ENCODE measurements around the gene HEXA.

Gene HEXA

GRCh38 chr15:72353266-72353665 is 22.5 kb downstream of the HEXA start:
- Histone ChIP-seq H3K9me2 (replicated peaks; ENCODE audit: insufficient read depth, low read length) (no peaks in the 10 kb centered on the region), H3F3A (ENCODE audit: insufficient read depth) (no peaks in the 10 kb centered on the region), H3K4me3 (ENCODE audit: insufficient read depth, low read length, poor library complexity, severe bottlenecking) (no peak overlapping the region), H3K27ac (ENCODE audit: low read depth, low read length) (no peak overlapping the region), H3K4me2 (ENCODE audit: low read depth, low read length, poor library complexity, severe bottlenecking) (no peak overlapping the region), H3K27me3 (ENCODE audit: low read length) (no peaks in the 10 kb centered on the region), H2AFZ (ENCODE audit: low read depth, low read length, severe bottlenecking) (no peak overlapping the region), H3K9ac (ENCODE audit: low read length) (no peak overlapping the region), H3K79me2 (ENCODE audit: insufficient read depth, low read length) (peaks cover 4% of the 10 kb centered on the region; the same call in 1 of the 2 replicates), H3K36me3 (ENCODE audit: low read length) (no peaks in the 10 kb centered on the region), H4K20me1 (ENCODE audit: low read depth, low read length) (no peaks in the 10 kb centered on the region), H3K9me3 (ENCODE audit: insufficient read depth, low read length) (no peaks in the 10 kb centered on the region)
- TF ChIP-seq EZH2phosphoT487 (conservative IDR thresholded peaks at IDR 0.05; ENCODE audit: low read length) (no peak), CTCF (IDR thresholded peaks at IDR 0.05; ENCODE audit: insufficient read depth, low read length, poor library complexity, severe bottlenecking) (no peak)

GRCh38 chr15:72345806-72346205 is 30.0 kb downstream of the HEXA start:
- Histone ChIP-seq H3K9me2 (replicated peaks; ENCODE audit: insufficient read depth, low read length) (no peaks in the 10 kb centered on the region), H3K79me2 (ENCODE audit: insufficient read depth, low read length) (no peaks in the 10 kb centered on the region), H3K27ac (ENCODE audit: low read depth, low read length) (no peak overlapping the region), H3K27me3 (ENCODE audit: low read length) (no peaks in the 10 kb centered on the region), H3K9me3 (ENCODE audit: insufficient read depth, low read length) (no peaks in the 10 kb centered on the region), H3F3A (ENCODE audit: insufficient read depth) (no peaks in the 10 kb centered on the region), H4K20me1 (ENCODE audit: low read depth, low read length) (no peaks in the 10 kb centered on the region), H2AFZ (ENCODE audit: low read depth, low read length, severe bottlenecking) (no peak overlapping the region), H3K36me3 (ENCODE audit: low read length) (no peaks in the 10 kb centered on the region), H3K9ac (ENCODE audit: low read length) (no peak overlapping the region), H3K4me2 (ENCODE audit: low read depth, low read length, poor library complexity, severe bottlenecking) (no peak overlapping the region), H3K4me3 (ENCODE audit: insufficient read depth, low read length, poor library complexity, severe bottlenecking) (no peak overlapping the region)
- TF ChIP-seq EZH2phosphoT487 (conservative IDR thresholded peaks at IDR 0.05; ENCODE audit: low read length) (no peak), CTCF (IDR thresholded peaks at IDR 0.05; ENCODE audit: insufficient read depth, low read length, poor library complexity, severe bottlenecking) (no peak)

- Histone ChIP-seq H3K27me3 (ENCODE audit: low read length) (no peaks in the 10 kb centered on the region), H2AFZ (ENCODE audit: low read depth, low read length, severe bottlenecking) (no peak overlapping the region), H3K4me2 (ENCODE audit: low read depth, low read length, poor library complexity, severe bottlenecking) (no peak overlapping the region), H3K36me3 (ENCODE audit: low read length) (no peaks in the 10 kb centered on the region), H3K9ac (ENCODE audit: low read length) (no peak overlapping the region), H3K9me3 (ENCODE audit: insufficient read depth, low read length) (no peaks in the 10 kb centered on the region), H3K9me2 (replicated peaks; ENCODE audit: insufficient read depth, low read length) (no peaks in the 10 kb centered on the region), H3K79me2 (ENCODE audit: insufficient read depth, low read length) (no peaks in the 10 kb centered on the region), H3F3A (ENCODE audit: insufficient read depth) (no peaks in the 10 kb centered on the region), H3K27ac (ENCODE audit: low read depth, low read length) (no peak overlapping the region), H3K4me3 (ENCODE audit: insufficient read depth, low read length, poor library complexity, severe bottlenecking) (no peak overlapping the region), H4K20me1 (ENCODE audit: low read depth, low read length) (no peaks in the 10 kb centered on the region)
- TF ChIP-seq EZH2phosphoT487 (conservative IDR thresholded peaks at IDR 0.05; ENCODE audit: low read length) = no peak
- no peak for TF ChIP-seq CTCF (IDR thresholded peaks at IDR 0.05; ENCODE audit: insufficient read depth, low read length, poor library complexity, severe bottlenecking)
Measured at GRCh38 chr15:72345280-72345679, 30.5 kb downstream of the HEXA start.
